ENCODE measurements around the gene CLEC4F. TPM values are rescaled to one million over a fixed set of nuclear protein-coding genes. Genes with fewer than 3 reads are reported as not detected.

Gene CLEC4F
- total RNA-seq, 1 donor from 2014 or later, result 0.11 TPM

DNA sequence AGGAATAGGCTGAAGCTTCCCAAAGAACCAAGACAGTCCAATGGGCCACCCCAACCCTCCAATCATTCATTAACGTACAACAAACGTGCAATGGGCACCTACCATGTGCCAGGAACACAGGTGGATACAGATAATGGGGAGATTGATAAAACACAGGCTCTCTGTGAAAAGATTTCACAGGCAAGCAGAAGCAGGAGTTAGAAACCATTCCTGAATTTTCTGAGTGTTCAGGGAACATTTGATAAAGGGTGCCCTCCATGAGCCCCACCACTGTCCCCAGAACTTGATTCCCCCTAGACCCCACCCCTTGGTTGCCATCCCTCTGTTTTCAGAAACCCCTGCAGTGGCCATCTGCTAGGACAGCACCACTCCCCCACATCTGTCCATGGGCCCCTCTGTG lies 13.7 kb upstream of the CLEC4F start:
- intact Hi-C loops (cut with micrococcal nuclease), result no loop called here
- H3K4me1 Mint-ChIP-seq (ENCODE audit: low read depth), result peaks cover under 1% of the 10 kb centered on the region
- no peak overlapping the region for H3K4me3 Mint-ChIP-seq (ENCODE audit: low read depth)
- no peak for DNase-seq (ENCODE audit: low spot score)
- no peak overlapping the region for H3K27ac Mint-ChIP-seq
- no peaks in the 10 kb centered on the region for H3K27me3 Mint-ChIP-seq (ENCODE audit: low read depth)
- H3K9me3 Mint-ChIP-seq, result no peaks in the 10 kb centered on the region
- H3K36me3 Mint-ChIP-seq (ENCODE audit: low read depth), result no peaks in the 10 kb centered on the region

DNA sequence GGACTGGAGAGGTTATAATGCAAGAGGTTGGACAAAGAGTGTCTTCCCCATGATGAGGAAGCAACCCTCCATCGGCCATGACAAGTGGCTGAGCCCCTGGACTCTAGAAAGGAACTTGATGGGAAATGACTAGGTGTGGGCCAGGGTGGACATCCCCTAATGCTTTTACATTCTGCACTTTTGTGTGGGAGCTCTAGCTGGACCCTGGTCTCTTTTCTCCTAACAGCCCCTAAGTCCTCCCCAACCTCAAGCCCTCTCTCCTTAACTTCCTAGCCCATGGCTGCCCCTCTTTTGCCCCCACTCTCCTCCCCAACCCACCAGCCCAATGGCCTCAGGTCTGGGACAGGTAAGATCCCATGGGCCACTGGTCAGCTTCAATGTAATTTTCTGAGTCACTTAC lies 12.8 kb upstream of the CLEC4F start:
- H3K4me1 Mint-ChIP-seq (ENCODE audit: low read depth), result peaks cover 3% of the 10 kb centered on the region
- no peaks in the 10 kb centered on the region for H3K9me3 Mint-ChIP-seq
- no peak for DNase-seq (ENCODE audit: low spot score)
- no peak overlapping the region for H3K4me3 Mint-ChIP-seq (ENCODE audit: low read depth)
- no peaks in the 10 kb centered on the region for H3K36me3 Mint-ChIP-seq (ENCODE audit: low read depth)
- H3K27ac Mint-ChIP-seq, result no peak overlapping the region
- intact Hi-C loops (cut with micrococcal nuclease), result no loop called here
- H3K27me3 Mint-ChIP-seq (ENCODE audit: low read depth), result no peaks in the 10 kb centered on the region

DNA sequence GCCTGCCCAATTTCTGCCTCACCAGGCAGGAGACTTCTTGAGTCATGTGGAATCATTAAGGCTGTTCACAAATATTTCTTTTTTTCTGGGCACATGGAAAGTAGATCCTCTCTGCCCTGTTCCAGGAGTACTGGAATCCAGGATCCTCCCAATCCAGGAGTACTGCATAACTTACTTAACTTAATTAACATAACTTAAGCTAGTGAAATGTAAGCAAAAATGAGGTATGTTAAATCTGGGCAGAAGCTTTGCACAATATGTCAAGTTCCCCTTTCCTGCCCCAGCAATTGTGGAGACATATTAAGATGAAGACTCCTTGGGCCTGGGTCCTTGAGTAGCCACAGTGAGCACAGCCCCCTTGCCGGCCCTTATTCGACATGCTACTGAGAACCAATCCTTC lies 12.0 kb upstream of the CLEC4F start:
- intact Hi-C loops (cut with micrococcal nuclease), result no loop called here
- no peak overlapping the region for H3K27ac Mint-ChIP-seq
- DNase-seq (ENCODE audit: low spot score), result no peak
- no peak overlapping the region for H3K4me3 Mint-ChIP-seq (ENCODE audit: low read depth)
- no peaks in the 10 kb centered on the region for H3K27me3 Mint-ChIP-seq (ENCODE audit: low read depth)
- H3K36me3 Mint-ChIP-seq (ENCODE audit: low read depth), result no peaks in the 10 kb centered on the region
- H3K4me1 Mint-ChIP-seq (ENCODE audit: low read depth), result peaks cover 7% of the 10 kb centered on the region
- no peaks in the 10 kb centered on the region for H3K9me3 Mint-ChIP-seq

DNA sequence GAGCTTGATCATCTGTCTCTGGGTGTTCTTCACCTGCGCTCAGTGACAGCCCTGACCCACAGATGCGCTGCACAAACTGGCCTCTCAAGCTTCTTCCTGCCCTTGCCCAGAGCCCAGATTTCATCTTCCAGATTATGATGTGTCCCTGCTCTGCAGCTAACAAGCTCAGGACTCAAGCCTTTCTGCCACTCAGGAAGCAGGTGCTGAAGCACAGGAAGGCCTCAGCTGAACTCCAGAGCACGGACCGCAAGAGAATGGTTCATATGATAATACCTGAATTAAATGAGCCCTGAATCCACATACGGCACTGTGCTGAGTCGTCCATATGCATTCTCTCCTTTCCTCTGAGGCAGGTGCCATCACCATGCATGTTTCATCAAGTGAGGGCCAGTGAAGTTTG lies 11.5 kb upstream of the CLEC4F start:
- no peaks in the 10 kb centered on the region for H3K9me3 Mint-ChIP-seq
- no peak overlapping the region for H3K27ac Mint-ChIP-seq
- peaks cover 12% of the 10 kb centered on the region for H3K4me1 Mint-ChIP-seq (ENCODE audit: low read depth)
- H3K27me3 Mint-ChIP-seq (ENCODE audit: low read depth), result no peaks in the 10 kb centered on the region
- intact Hi-C loops (cut with micrococcal nuclease), result no loop called here
- no peaks in the 10 kb centered on the region for H3K36me3 Mint-ChIP-seq (ENCODE audit: low read depth)
- no peak overlapping the region for H3K4me3 Mint-ChIP-seq (ENCODE audit: low read depth)
- no peak for DNase-seq (ENCODE audit: low spot score)

DNA sequence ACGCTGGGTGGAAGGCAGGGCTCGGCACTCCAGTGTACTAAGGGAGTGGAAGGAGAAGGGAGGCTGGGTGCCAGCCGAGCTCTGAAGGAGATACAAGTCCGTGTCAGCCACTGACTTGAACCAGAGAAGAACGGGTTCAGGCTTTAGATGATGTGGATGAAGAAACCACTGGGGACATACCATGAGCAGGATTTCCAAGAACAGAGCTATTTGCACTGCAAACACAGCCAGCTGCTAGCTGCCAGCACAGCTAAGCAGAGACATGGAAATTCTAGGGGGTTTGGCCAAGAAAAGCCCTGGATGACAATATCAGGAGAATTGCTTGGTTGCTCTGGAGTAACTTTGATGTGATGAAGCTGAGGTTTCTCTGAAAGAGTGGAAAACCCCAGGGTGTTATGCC lies 10.0 kb upstream of the CLEC4F start:
- Mint-ChIP-seq H3K36me3 (ENCODE audit: low read depth) (no peaks in the 10 kb centered on the region), H3K4me3 (ENCODE audit: low read depth) (no peak overlapping the region), H3K27ac (no peak overlapping the region), H3K27me3 (ENCODE audit: low read depth) (no peaks in the 10 kb centered on the region), H3K9me3 (no peaks in the 10 kb centered on the region), H3K4me1 (ENCODE audit: low read depth) (peaks cover 16% of the 10 kb centered on the region)
- intact Hi-C loops (cut with micrococcal nuclease), result no loop called here
- no peak for DNase-seq (ENCODE audit: low spot score)

DNA sequence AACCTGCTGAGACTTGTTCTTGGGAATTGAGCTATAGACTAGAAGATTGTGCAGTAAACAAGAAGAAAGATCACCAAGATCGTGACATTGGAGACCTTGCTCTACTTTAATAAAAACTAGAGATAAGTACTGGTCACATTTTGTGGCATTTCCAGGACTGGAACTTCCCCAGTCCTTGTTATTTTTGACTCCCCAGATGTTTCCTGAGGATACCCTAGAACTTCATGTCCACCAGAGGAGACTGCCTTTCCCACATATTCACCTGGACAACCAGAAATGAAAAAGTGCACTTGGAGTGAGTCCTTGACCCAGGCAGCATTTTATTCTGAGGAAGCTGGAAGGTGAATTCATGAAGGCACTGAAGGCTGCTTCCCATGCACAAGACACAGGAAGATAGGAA lies 9.5 kb upstream of the CLEC4F start:
- Mint-ChIP-seq H3K4me1 (ENCODE audit: low read depth) (peaks cover 16% of the 10 kb centered on the region), H3K36me3 (ENCODE audit: low read depth) (no peaks in the 10 kb centered on the region), H3K9me3 (no peaks in the 10 kb centered on the region), H3K4me3 (ENCODE audit: low read depth) (no peak overlapping the region), H3K27me3 (ENCODE audit: low read depth) (no peaks in the 10 kb centered on the region), H3K27ac (no peak overlapping the region)
- no peak for DNase-seq (ENCODE audit: low spot score)
- intact Hi-C loops (cut with micrococcal nuclease), result no loop called here

DNA sequence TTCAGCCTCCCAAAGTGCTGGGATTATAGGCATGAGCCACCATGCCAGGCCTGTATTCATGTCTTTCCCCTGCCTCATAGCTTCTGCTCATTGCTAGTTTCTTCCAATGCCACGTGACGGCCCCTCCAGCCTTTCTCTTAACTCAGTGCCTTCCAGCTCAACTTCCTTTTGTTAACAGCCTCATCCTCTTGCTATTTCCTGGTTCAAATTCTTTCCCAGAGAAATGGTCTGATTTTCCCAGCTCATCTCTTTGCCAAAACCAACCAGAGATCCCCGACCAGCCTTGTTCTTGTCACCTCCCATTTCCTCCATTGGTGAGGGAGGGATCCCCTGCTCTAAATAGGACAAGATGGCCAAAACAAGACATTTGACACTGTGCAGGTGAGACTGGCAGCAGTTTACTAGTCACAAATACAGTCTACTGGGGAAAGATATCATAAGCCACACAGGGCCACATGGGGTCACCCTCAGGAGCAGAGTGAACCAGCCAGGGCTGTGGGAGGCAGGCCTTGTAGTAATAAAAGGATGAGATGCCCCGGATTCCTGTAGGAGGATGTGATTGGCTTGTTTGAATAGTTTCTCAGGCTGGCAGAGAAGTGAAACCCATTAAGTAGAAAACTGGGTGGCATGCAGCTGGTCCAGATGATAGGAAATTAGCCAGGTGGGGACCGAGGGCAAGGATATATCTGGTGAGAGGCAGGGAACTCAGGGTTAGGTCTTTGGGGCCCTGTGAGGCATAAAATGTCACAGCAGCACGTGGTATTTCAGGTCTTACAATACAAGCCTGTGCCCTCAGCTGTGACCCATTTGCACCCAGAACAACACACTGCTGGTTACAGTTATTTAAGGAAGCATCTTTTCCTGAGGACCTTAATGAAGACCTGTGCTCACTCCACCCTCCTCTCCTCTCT lies 8.8 kb upstream of the CLEC4F start:
- Mint-ChIP-seq H3K4me1 (ENCODE audit: low read depth) (peaks cover 16% of the 10 kb centered on the region), H3K27me3 (ENCODE audit: low read depth) (no peaks in the 10 kb centered on the region), H3K9me3 (no peaks in the 10 kb centered on the region), H3K36me3 (ENCODE audit: low read depth) (no peaks in the 10 kb centered on the region), H3K4me3 (ENCODE audit: low read depth) (no peak overlapping the region), H3K27ac (no peak overlapping the region)
- intact Hi-C loops (cut with micrococcal nuclease), result no loop called here
- DNase-seq (ENCODE audit: low spot score), result no peak

DNA sequence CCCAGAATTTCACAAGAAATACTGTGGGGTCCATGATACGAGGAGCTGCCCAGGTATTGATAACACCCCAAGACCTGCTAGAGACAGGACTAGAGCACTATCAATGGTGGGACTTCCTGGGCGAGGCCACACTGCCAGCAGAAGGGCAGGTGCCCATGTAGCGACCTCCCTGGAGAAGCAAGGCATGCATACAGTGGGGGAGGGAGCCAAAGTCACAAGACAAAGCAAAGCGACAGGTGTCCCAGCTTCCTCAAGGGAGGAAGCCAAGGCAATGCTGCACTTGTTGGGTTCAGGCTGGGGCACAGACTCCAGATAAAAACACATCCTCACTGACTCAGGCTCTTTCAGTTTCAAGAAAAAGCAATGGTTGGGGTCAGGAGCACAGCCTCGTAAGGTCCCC lies 7.7 kb upstream of the CLEC4F start:
- peaks cover 18% of the 10 kb centered on the region for H3K4me1 Mint-ChIP-seq (ENCODE audit: low read depth)
- H3K36me3 Mint-ChIP-seq (ENCODE audit: low read depth), result no peaks in the 10 kb centered on the region
- H3K9me3 Mint-ChIP-seq, result no peaks in the 10 kb centered on the region
- no peak overlapping the region for H3K27ac Mint-ChIP-seq
- intact Hi-C loops (cut with micrococcal nuclease), result no loop called here
- DNase-seq (ENCODE audit: low spot score), result no peak
- no peak overlapping the region for H3K4me3 Mint-ChIP-seq (ENCODE audit: low read depth)
- H3K27me3 Mint-ChIP-seq (ENCODE audit: low read depth), result no peaks in the 10 kb centered on the region

DNA sequence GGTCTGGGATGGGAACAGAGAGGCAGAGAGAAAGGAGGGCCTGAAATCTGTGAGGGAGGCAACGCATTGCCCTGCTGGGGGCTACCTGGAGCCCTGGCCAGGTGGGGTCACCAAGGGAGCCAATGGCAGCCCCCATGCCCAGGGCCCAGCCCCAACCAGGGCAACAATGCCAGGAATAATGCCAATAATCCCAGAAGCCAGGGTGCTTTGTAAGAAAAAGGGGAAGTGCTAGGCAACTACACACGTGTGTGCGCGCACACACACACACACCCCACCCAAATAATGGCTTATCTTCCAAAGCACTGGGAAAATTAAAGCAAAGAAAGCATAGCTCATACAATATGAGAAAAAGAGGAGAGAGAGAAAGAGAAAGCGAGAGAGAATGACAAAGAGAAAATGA lies 7.0 kb upstream of the CLEC4F start:
- intact Hi-C loops (cut with micrococcal nuclease), result loop anchor here (2.0 kb wide), 1 partner anchor 23 kb away; no protein-coding TSS in a partner anchor
- no peak for DNase-seq (ENCODE audit: low spot score)
- Mint-ChIP-seq H3K4me1 (ENCODE audit: low read depth) (peaks cover 25% of the 10 kb centered on the region), H3K36me3 (ENCODE audit: low read depth) (no peaks in the 10 kb centered on the region), H3K27me3 (ENCODE audit: low read depth) (no peaks in the 10 kb centered on the region), H3K27ac (peak overlapping the region; percentile 83), H3K9me3 (no peaks in the 10 kb centered on the region), H3K4me3 (ENCODE audit: low read depth) (no peak overlapping the region)

DNA sequence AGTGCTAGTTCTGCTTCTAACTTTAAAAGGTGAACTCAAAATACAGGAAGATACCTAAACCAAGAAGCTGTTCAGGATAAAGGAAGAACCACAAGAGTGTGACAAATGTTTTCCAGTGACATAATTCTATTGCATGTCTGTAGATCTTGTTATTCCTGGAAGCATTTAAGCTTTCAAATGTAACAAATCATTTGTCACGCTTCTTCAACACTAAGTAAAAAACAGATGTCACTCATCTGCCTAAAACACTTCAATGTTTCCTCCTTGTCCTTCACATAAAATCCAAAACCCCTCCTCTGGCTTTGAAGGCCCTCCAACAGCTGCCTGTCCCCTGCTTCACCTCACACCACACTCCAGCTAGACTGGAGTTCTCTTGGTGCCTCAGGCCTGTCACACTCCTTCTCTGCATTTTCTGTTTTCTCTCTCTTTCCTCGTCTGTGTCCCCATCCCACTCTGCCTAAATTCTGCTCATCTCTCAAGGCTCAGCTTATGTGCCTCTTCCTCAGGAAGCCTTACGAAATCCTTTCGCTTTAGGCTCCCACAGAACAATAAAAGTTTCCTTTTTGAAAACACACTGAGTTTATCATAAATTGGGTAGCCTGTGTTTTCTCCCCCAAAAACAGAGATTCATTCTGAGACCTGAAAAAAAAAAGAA lies 6.4 kb upstream of the CLEC4F start:
- Mint-ChIP-seq H3K9me3 (no peaks in the 10 kb centered on the region), H3K27me3 (ENCODE audit: low read depth) (no peaks in the 10 kb centered on the region), H3K4me3 (ENCODE audit: low read depth) (no peak overlapping the region), H3K36me3 (ENCODE audit: low read depth) (no peaks in the 10 kb centered on the region), H3K4me1 (ENCODE audit: low read depth) (peaks cover 25% of the 10 kb centered on the region), H3K27ac (peak overlapping the region; percentile 83)
- no peak for DNase-seq (ENCODE audit: low spot score)
- intact Hi-C loops (cut with micrococcal nuclease), result loop anchor here (1.0 to 2.0 kb wide), 2 partner anchors 10 to 24 kb away; no protein-coding TSS in a partner anchor

DNA sequence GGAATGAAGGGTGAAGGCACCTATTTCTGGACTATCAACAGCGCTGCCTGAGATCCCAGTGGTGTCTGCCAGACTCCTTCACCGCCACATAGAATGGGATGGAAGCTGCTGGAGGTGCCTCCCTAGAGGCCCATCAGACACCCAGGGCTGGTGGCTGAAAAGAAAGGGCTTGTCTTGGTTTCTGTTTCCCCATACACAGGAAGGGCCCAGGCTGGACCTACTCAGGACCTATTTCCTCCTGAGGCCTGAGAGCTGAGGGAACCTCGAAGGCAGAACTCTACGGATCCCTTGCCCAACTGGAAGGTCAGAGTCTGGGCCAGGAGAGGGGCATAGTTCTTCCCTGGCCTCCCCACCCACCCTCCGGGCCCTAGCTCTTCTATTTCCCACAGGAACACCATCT lies 2.9 kb upstream of the CLEC4F start:
- Mint-ChIP-seq H3K9me3 (no peaks in the 10 kb centered on the region), H3K27me3 (ENCODE audit: low read depth) (no peaks in the 10 kb centered on the region), H3K36me3 (ENCODE audit: low read depth) (no peaks in the 10 kb centered on the region), H3K4me3 (ENCODE audit: low read depth) (no peak overlapping the region), H3K4me1 (ENCODE audit: low read depth) (peaks cover 26% of the 10 kb centered on the region), H3K27ac (no peak overlapping the region)
- intact Hi-C loops (cut with micrococcal nuclease), result no loop called here
- DNase-seq (ENCODE audit: low spot score), result no peak

DNA sequence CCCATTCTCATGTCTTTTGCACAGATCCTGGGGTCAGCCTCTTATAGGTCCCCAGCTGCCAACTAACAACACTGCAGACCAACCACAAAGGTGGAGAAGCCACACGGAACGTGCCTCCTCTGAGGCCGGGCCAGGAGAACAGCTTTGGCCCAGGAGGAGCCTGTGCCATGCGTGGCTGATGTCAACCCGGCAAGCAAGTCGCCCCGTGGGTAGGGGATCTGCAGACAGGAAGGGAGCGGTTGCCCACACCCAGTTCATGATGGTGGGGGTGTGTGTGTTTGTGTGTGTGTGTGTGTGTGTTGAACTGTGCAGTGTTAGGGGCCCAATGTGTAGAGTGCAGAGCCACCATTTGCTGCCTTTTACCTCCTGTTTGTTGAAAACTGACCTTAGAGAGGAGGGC lies 2.4 kb upstream of the CLEC4F start:
- Mint-ChIP-seq H3K4me1 (ENCODE audit: low read depth) (peaks cover 30% of the 10 kb centered on the region), H3K27ac (no peak overlapping the region), H3K4me3 (ENCODE audit: low read depth) (no peak overlapping the region), H3K9me3 (no peaks in the 10 kb centered on the region), H3K27me3 (ENCODE audit: low read depth) (no peaks in the 10 kb centered on the region), H3K36me3 (ENCODE audit: low read depth) (no peaks in the 10 kb centered on the region)
- DNase-seq (ENCODE audit: low spot score), result no peak
- intact Hi-C loops (cut with micrococcal nuclease), result no loop called here

DNA sequence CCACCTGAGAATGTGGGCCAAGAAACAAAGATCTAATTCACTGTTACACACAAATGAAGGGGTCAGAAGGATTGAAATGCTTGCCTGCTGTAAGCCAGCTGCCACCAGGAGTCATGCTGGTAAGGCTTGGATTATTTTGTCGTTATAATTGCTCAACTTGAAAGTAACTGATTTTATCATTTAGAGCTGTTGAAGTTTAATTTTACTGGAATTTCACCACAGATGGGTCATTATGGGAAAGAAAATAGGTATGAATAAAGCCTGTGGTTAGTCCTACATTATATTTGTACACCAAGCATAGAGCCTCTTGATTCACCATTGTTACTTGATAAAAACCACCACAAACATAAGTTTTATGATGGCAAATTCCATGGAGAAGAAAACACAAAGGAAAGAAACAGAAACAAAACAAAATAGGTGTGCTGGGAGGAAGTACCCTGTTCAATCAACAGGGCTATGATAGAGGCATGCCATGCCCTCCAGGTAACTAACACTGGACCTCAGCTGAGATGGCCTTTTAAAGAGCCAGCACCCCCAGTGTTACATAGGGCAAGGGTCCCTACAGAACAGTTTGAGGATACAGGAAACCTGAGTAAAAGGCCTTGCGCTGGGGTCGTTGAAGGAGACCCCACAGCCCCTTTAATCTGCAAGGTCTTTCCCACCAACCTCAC lies 3.0 kb downstream of the CLEC4F start:
- H3K4me1 Mint-ChIP-seq (ENCODE audit: low read depth), result peaks cover 19% of the 10 kb centered on the region
- no peak for DNase-seq (ENCODE audit: low spot score)
- no peak overlapping the region for H3K4me3 Mint-ChIP-seq (ENCODE audit: low read depth)
- H3K27me3 Mint-ChIP-seq (ENCODE audit: low read depth), result no peaks in the 10 kb centered on the region
- H3K9me3 Mint-ChIP-seq, result no peaks in the 10 kb centered on the region
- H3K27ac Mint-ChIP-seq, result peak overlapping the region; percentile 71
- H3K36me3 Mint-ChIP-seq (ENCODE audit: low read depth), result no peaks in the 10 kb centered on the region
- intact Hi-C loops (cut with micrococcal nuclease), result loop anchor here (1.0 kb wide), 2 partner anchors 9 to 34 kb away; no protein-coding TSS in a partner anchor

Measured in activated T-helper 2 cell treated with anti-CD3 and anti-CD28 coated beads, Interferon-gamma antibody, Interleukin-2, Interleukin-4, amounts not matched to agents 10 μg/mL and 5 μg/mL and 100 μg/mL, durations not matched to agents 14 hours and 24 hours and 36 hours (primary cell).